ENCODE data around the gene DLL1. TPM values are rescaled to one million over a fixed set of nuclear protein-coding genes. Genes with fewer than 3 reads are reported as not detected.

The DLL1 gene
- total and polyA plus RNA-seq, 9 of the 15 experiments (the other 6 are each of a cell fraction or from before 2014, with no cell fraction given) = not detected

DNA sequence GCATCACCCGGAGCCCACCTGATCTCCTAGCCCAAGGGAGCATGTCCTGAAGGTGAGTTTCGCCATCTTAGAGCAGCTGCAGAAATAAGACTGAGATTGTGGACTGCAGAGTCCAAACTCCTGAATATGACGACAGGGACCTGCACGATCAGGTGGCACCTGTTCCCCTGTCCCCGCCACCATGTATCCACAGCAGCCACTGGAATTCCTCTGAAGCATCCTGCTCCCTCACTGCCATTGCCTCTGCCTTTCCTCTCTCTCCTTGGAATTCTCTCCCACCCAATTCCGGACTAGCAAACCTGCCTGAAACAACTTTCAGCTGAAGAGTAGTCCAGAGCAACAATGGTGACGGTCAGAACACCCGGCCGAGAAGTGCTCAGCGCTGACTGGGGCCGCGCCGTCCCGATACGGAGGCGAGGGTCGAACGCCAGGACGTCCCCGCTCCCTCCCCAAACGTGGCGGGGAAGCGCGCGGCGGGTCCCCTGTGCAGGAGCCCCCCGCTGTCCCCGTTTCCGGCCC, 15.0 kb upstream of the DLL1 start (continued):
- TF ChIP-seq ELF2 (CRISPR knock-in tag; IDR thresholded peaks at IDR 0.05) = no peak
- no peak for TF ChIP-seq HNRNPH1 (optimal IDR thresholded peaks at IDR 0.05; ENCODE audit: low read depth, low read length)
- TF ChIP-seq, protein P1, sequence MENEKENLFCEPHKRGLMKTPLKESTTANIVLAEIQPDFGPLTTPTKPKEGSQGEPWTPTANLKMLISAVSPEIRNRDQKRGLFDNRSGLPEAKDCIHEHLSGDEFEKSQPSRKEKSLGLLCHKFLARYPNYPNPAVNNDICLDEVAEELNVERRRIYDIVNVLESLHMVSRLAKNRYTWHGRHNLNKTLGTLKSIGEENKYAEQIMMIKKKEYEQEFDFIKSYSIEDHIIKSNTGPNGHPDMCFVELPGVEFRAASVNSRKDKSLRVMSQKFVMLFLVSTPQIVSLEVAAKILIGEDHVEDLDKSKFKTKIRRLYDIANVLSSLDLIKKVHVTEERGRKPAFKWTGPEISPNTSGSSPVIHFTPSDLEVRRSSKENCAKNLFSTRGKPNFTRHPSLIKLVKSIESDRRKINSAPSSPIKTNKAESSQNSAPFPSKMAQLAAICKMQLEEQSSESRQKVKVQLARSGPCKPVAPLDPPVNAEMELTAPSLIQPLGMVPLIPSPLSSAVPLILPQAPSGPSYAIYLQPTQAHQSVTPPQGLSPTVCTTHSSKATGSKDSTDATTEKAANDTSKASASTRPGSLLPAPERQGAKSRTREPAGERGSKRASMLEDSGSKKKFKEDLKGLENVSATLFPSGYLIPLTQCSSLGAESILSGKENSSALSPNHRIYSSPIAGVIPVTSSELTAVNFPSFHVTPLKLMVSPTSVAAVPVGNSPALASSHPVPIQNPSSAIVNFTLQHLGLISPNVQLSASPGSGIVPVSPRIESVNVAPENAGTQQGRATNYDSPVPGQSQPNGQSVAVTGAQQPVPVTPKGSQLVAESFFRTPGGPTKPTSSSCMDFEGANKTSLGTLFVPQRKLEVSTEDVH (IDR thresholded peaks at IDR 0.05; ENCODE audit: low read depth, partially characterized antibody) = no peak
- TF ChIP-seq, protein P2, sequence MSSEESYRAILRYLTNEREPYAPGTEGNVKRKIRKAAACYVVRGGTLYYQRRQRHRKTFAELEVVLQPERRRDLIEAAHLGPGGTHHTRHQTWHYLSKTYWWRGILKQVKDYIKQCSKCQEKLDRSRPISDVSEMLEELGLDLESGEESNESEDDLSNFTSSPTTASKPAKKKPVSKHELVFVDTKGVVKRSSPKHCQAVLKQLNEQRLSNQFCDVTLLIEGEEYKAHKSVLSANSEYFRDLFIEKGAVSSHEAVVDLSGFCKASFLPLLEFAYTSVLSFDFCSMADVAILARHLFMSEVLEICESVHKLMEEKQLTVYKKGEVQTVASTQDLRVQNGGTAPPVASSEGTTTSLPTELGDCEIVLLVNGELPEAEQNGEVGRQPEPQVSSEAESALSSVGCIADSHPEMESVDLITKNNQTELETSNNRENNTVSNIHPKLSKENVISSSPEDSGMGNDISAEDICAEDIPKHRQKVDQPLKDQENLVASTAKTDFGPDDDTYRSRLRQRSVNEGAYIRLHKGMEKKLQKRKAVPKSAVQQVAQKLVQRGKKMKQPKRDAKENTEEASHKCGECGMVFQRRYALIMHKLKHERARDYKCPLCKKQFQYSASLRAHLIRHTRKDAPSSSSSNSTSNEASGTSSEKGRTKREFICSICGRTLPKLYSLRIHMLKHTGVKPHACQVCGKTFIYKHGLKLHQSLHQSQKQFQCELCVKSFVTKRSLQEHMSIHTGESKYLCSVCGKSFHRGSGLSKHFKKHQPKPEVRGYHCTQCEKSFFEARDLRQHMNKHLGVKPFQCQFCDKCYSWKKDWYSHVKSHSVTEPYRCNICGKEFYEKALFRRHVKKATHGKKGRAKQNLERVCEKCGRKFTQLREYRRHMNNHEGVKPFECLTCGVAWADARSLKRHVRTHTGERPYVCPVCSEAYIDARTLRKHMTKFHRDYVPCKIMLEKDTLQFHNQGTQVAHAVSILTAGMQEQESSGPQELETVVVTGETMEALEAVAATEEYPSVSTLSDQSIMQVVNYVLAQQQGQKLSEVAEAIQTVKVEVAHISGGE (CRISPR knock-in tag; IDR thresholded peaks at IDR 0.05) = no peak
- TF ChIP-seq TEAD4 (IDR thresholded peaks at IDR 0.05; ENCODE audit: low read length) = no peak
- TF ChIP-seq TEAD4 (CRISPR knock-in tag; IDR thresholded peaks at IDR 0.05; ENCODE audit: borderline replicate concordance) = no peak
- no peak for TF ChIP-seq TFAM (CRISPR knock-in tag; conservative IDR thresholded peaks at IDR 0.05)
- TF ChIP-seq GTF2F1 (IDR thresholded peaks at IDR 0.05; ENCODE audit: low read depth, low read length) = 0 out of 2 replicates have a peak, but pooled peaks have one; percentile 10
- TF ChIP-seq KHSRP (IDR thresholded peaks at IDR 0.05) = no peak
- TF ChIP-seq CHCHD3 (CRISPR knock-in tag; IDR thresholded peaks at IDR 0.05) = no peak
- TF ChIP-seq POLR3G (IDR thresholded peaks at IDR 0.05; ENCODE audit: extremely low read depth, insufficient read length, insufficient replicate concordance) = no peak
- TF ChIP-seq HDAC6 (IDR thresholded peaks at IDR 0.05; ENCODE audit: low read depth, low read length) = no peak
- TF ChIP-seq, protein P3, sequence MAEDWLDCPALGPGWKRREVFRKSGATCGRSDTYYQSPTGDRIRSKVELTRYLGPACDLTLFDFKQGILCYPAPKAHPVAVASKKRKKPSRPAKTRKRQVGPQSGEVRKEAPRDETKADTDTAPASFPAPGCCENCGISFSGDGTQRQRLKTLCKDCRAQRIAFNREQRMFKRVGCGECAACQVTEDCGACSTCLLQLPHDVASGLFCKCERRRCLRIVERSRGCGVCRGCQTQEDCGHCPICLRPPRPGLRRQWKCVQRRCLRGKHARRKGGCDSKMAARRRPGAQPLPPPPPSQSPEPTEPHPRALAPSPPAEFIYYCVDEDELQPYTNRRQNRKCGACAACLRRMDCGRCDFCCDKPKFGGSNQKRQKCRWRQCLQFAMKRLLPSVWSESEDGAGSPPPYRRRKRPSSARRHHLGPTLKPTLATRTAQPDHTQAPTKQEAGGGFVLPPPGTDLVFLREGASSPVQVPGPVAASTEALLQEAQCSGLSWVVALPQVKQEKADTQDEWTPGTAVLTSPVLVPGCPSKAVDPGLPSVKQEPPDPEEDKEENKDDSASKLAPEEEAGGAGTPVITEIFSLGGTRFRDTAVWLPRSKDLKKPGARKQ (CRISPR knock-in tag; IDR thresholded peaks at IDR 0.05) = no peak
- no peak for TF ChIP-seq ATF1 (CRISPR knock-in tag; IDR thresholded peaks at IDR 0.05)
- TF ChIP-seq ATF1 (tag; IDR thresholded peaks at IDR 0.05) = no peak
- TF ChIP-seq, protein P4, sequence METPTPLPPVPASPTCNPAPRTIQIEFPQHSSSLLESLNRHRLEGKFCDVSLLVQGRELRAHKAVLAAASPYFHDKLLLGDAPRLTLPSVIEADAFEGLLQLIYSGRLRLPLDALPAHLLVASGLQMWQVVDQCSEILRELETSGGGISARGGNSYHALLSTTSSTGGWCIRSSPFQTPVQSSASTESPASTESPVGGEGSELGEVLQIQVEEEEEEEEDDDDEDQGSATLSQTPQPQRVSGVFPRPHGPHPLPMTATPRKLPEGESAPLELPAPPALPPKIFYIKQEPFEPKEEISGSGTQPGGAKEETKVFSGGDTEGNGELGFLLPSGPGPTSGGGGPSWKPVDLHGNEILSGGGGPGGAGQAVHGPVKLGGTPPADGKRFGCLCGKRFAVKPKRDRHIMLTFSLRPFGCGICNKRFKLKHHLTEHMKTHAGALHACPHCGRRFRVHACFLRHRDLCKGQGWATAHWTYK (CRISPR knock-in tag; IDR thresholded peaks at IDR 0.05) = 0 out of 2 replicates have a peak, but pooled peaks have one; percentile 18
- TF ChIP-seq ARHGAP35 (IDR thresholded peaks at IDR 0.05; ENCODE audit: partially characterized antibody) = no peak
- no peak for TF ChIP-seq TAF15 (IDR thresholded peaks at IDR 0.05; ENCODE audit: low read depth, low read length)
- TF ChIP-seq MTA3 (IDR thresholded peaks at IDR 0.05; ENCODE audit: borderline replicate concordance) = no peak
- TF ChIP-seq PCBP2 (IDR thresholded peaks at IDR 0.05; ENCODE audit: low read depth, low read length, poor library complexity, severe bottlenecking) = no peak
- 0 out of 2 replicates have a peak, but pooled peaks have one; percentile 68 for TF ChIP-seq ERF (CRISPR knock-in tag; IDR thresholded peaks at IDR 0.05)
